NCI-H1417 (cell line): ENCODE results near the gene SUSD2.
"Not testable (repeated sequence)": the region's sequence is repeated elsewhere in the genome, so short reads cannot be mapped to it uniquely, and the experiment has no call there.

Experiments used
- DNase-seq, 3 experiments: peaks; one replicate each; lab custom pipeline; 2025; lab: John Stamatoyannopoulos, UW

SUSD2 gene

GRCh38 chr22:24181088-24181995, at the start of gene SUSD2:
TSS of gene SUSD2 (plus strand) at chr22:24181487. CDS start at chr22:24181520, 33 bp downstream.
- DNase-seq: no peak

GRCh38 chr22:24133187-24133965, 47.9 kb upstream of the SUSD2 start:
- no peak for DNase-seq

- peak in 1 of 3 experiments; percentile 0 for DNase-seq
Observed at GRCh38 chr22:24134090-24134846, 47.0 kb upstream of the SUSD2 start.

- not testable (repeated sequence) for DNase-seq
Observed at GRCh38 chr22:24136533-24136932, 44.8 kb upstream of the SUSD2 start.

- no peak for DNase-seq
Observed at GRCh38 chr22:24137595-24137994, 43.7 kb upstream of the SUSD2 start.

- DNase-seq: no peak
Observed at GRCh38 chr22:24138649-24139420, 42.5 kb upstream of the SUSD2 start.

- no peak for DNase-seq
Observed at GRCh38 chr22:24140357-24140756, 40.9 kb upstream of the SUSD2 start.

- DNase-seq: no peak
Observed at GRCh38 chr22:24141586-24141985, 39.7 kb upstream of the SUSD2 start.

- no peak for DNase-seq
Observed at GRCh38 chr22:24142241-24142640, 39.0 kb upstream of the SUSD2 start.

- DNase-seq: no peak
Observed at GRCh38 chr22:24142831-24143230, 38.5 kb upstream of the SUSD2 start.

GRCh38 chr22:24144056-24144777, 37.1 kb upstream of the SUSD2 start:
- no peak for DNase-seq

- DNase-seq: no peak
Observed at GRCh38 chr22:24144778-24145085, 36.6 kb upstream of the SUSD2 start.

- DNase-seq: no peak
Observed at GRCh38 chr22:24145446-24146193, 35.7 kb upstream of the SUSD2 start.

GRCh38 chr22:24146194-24146616, 35.1 kb upstream of the SUSD2 start:
- peak; percentile 38 to 69 (median 40) for DNase-seq

GRCh38 chr22:24146791-24147353, 34.4 kb upstream of the SUSD2 start:
- peak in 2 of 3 experiments; percentile 13 to 29 for DNase-seq

- no peak for DNase-seq
Observed at GRCh38 chr22:24147666-24148065, 33.6 kb upstream of the SUSD2 start.

- no peak for DNase-seq
Observed at GRCh38 chr22:24148266-24149197, 32.8 kb upstream of the SUSD2 start.

- DNase-seq: no peak
Observed at GRCh38 chr22:24149198-24149590, 32.1 kb upstream of the SUSD2 start.

GRCh38 chr22:24153353-24153752, 27.9 kb upstream of the SUSD2 start:
- DNase-seq: peak in 1 of 3 experiments; percentile 0
